Measurements from ENCODE around the gene CEP41.

CEP41 gene

GRCh38 chr7:130366564-130366963, 74.3 kb downstream of the CEP41 start:
- no peak for DNase-seq

GRCh38 chr7:130365511-130366441, 75.0 kb downstream of the CEP41 start:
- peak; percentile 96 for DNase-seq

GRCh38 chr7:130365088-130365487, 75.7 kb downstream of the CEP41 start:
- DNase-seq: no peak

- DNase-seq: no peak
Observed at GRCh38 chr7:130364451-130364850, 76.4 kb downstream of the CEP41 start.

- no peak for DNase-seq
Observed at GRCh38 chr7:130363026-130363847, 77.6 kb downstream of the CEP41 start.

- DNase-seq: no peak
Observed at GRCh38 chr7:130362251-130362816, 78.5 kb downstream of the CEP41 start.

- DNase-seq: no peak
Observed at GRCh38 chr7:130361681-130362080, 79.1 kb downstream of the CEP41 start.

GRCh38 chr7:130360518-130360917, 80.3 kb downstream of the CEP41 start:
- no peak for DNase-seq

- no peak for DNase-seq
Observed at GRCh38 chr7:130359276-130359857, 81.4 kb downstream of the CEP41 start.

GRCh38 chr7:130358471-130358870, 82.3 kb downstream of the CEP41 start:
- no peak for DNase-seq

GRCh38 chr7:130356876-130357611, 83.8 kb downstream of the CEP41 start:
- DNase-seq: no peak

GRCh38 chr7:130356121-130356875, 84.5 kb downstream of the CEP41 start:
- DNase-seq: no peak

- DNase-seq: no peak
Observed at GRCh38 chr7:130353196-130353595, 87.6 kb downstream of the CEP41 start.

- peak; percentile 37 for DNase-seq
Observed at GRCh38 chr7:130352194-130353074, 88.4 kb downstream of the CEP41 start.

- no peak for DNase-seq
Observed at GRCh38 chr7:130351791-130352090, 89.1 kb downstream of the CEP41 start.

GRCh38 chr7:130350945-130351790, 89.6 kb downstream of the CEP41 start:
- DNase-seq: peak; percentile 88

GRCh38 chr7:130349911-130350782, 90.7 kb downstream of the CEP41 start:
- no peak for DNase-seq

- no peak for DNase-seq
Observed at GRCh38 chr7:130346941-130347340, 93.9 kb downstream of the CEP41 start.
